ENCODE data around the gene SMYD3.

GRCh38 chr1:245768596-245768995 is 738.5 kb downstream of the SMYD3 start:
- TF ChIP-seq, protein P1, sequence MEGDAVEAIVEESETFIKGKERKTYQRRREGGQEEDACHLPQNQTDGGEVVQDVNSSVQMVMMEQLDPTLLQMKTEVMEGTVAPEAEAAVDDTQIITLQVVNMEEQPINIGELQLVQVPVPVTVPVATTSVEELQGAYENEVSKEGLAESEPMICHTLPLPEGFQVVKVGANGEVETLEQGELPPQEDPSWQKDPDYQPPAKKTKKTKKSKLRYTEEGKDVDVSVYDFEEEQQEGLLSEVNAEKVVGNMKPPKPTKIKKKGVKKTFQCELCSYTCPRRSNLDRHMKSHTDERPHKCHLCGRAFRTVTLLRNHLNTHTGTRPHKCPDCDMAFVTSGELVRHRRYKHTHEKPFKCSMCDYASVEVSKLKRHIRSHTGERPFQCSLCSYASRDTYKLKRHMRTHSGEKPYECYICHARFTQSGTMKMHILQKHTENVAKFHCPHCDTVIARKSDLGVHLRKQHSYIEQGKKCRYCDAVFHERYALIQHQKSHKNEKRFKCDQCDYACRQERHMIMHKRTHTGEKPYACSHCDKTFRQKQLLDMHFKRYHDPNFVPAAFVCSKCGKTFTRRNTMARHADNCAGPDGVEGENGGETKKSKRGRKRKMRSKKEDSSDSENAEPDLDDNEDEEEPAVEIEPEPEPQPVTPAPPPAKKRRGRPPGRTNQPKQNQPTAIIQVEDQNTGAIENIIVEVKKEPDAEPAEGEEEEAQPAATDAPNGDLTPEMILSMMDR (IDR thresholded peaks at IDR 0.05), result no peak
- TF ChIP-seq EZH2 (IDR thresholded peaks at IDR 0.05; ENCODE audit: borderline replicate concordance, insufficient read depth, low read depth, low read length, poor library complexity, severe bottlenecking), result no peak
